Adrenal gland (tissue), 12 donors: ENCODE results near the gene PPP5C. TPM values are rescaled to one million over a fixed set of nuclear protein-coding genes. Genes with fewer than 3 reads are reported as not detected.

Experiments
- DNase-seq, 7 donors: peaks; one replicate each; pipeline ENCODE4 v3.0.0-alpha.2; 2019 to 2020
- H3K27ac ChIP-seq, 5 donors: fragments of 200-600 bp; sonication (generic) in 4 of 5; 1 replicate in 3 of 5; 2 replicates in 2 of 5; pipeline versions ENCODE4 v1.5.1 to v1.8.0; 2016 to 2020; ENCODE audit warnings: mild to moderate bottlenecking in 1 of 5
- H3K27me3 ChIP-seq: fragments of 200-600 bp; 2 replicates; pipeline ENCODE4 v1.8.0; 2021
- H3K36me3 ChIP-seq, 2 donors: fragments of 200-600 bp; replicated peaks in 1 of 2; 1 replicate in 1 of 2; 2 replicates in 1 of 2; pipeline versions ENCODE4 v1.5.1 to v1.8.0; 2018 to 2022
- H3K4me1 ChIP-seq, 2 donors: fragments of 200-600 bp; replicated peaks in 1 of 2; 1 replicate in 1 of 2; 2 replicates in 1 of 2; pipeline versions ENCODE4 v1.5.1 to v1.8.0; 2018 to 2021
- H3K4me3 ChIP-seq, 4 donors: fragments of 200-600 bp; sonication (generic) in 3 of 4; one replicate each; pipeline ENCODE4 v1.5.1; 2016 to 2018
- H3K9me3 ChIP-seq, 3 donors: fragments of 200-600 bp; sonication (generic) in 1 of 3; replicated peaks in 1 of 3; 1 replicate in 2 of 3; 2 replicates in 1 of 3; pipeline versions ENCODE4 v1.5.1 to v1.8.0; 2016 to 2021
- POLR2A ChIP-seq, 2 donors: fragments of 450-650 bp; IDR thresholded peaks; one replicate each; pipeline ENCODE4 v1.6.1; 2017; ENCODE audit warnings: antibody characterized with exemption in 2 of 2, mild to moderate bottlenecking in 2 of 2, moderate library complexity in 1 of 2
- WGBS, 4 donors: extraction: QIAGEN DNeasy Blood & Tissue Kit in 2 of 4; methylation state at CpG; one replicate each; pipeline versions ENCODE4 v1.1.5 to v1.1.7; 2013 to 2017; 5-methylcytosine and 5-hydroxymethylcytosine counted together
- intact Hi-C, 2 donors: fragments of 100-400 bp; cut with DNase I; formaldehyde crosslinking; loops; one replicate each; pipeline versions ENCODE4 v1.14.1 to v1.15.0; 2022 to 2023
- polyA plus RNA-seq, 3 donors: library from polyadenylated mRNA; stranded (reverse); fragments of 200-250 nt in 2 of 3; fragments of 350-450 nt in 1 of 3; fragmentation: Illumina TruSeq in 1 of 3; extraction: RNeasy Lipid Tissue Mini Kit (QIAGEN cat#74804) in 1 of 3; gene quantifications; one replicate each; pipeline ENCODE4 v1.2.3, GENCODE V29; 2013 to 2014
- total RNA-seq, 9 donors: library from RNA; depleted of rRNA in 4 of 9; stranded (reverse); fragments of >200 nt in 4 of 9; fragments of 120-200 nt in 1 of 9; fragmentation: NEBNext Ultra II Directional in 1 of 9; extraction: Animal tissue kit (Norgen Biotek cat#: 25700) in 1 of 9; gene quantifications; one replicate each; pipeline versions ENCODE4 v1.1.0 to v1.2.4, GENCODE V29; 2013 to 2023
- TF ChIP-seq, protein P1 (sequence below), 6 experiments: fragments of 450-650 bp in 4 of 6; fragments of 200-600 bp in 2 of 6; sonication (generic) in 1 of 6; IDR thresholded peaks; 1 replicate in 5 of 6; 2 replicates in 1 of 6; pipeline versions ENCODE4 v1.5.1 to v1.8.0; 2016 to 2021; ENCODE audit warnings: antibody characterized with exemption in 6 of 6, mild to moderate bottlenecking in 2 of 6, moderate library complexity in 1 of 6
- donor health status: healthy with polysubstance abuse.
- donor health status: Bipolar disorder and iron deficiency.
- donor health status: DM: yes; HTN: yes; CAD: no.
- donor health status: DM: no; HTN: no; CAD: no.
- donor health status: DM: no; HTN: no; CAD: no.
- donor health status: DM: yes; HTN: yes; CAD: no.

The PPP5C gene
- total and polyA plus RNA-seq, 12 donors = 42.3 to 135 (median 75.1) TPM

- no peaks in the 10 kb centered on the region for H3K9me3 ChIP-seq
- TF ChIP-seq, protein P1, sequence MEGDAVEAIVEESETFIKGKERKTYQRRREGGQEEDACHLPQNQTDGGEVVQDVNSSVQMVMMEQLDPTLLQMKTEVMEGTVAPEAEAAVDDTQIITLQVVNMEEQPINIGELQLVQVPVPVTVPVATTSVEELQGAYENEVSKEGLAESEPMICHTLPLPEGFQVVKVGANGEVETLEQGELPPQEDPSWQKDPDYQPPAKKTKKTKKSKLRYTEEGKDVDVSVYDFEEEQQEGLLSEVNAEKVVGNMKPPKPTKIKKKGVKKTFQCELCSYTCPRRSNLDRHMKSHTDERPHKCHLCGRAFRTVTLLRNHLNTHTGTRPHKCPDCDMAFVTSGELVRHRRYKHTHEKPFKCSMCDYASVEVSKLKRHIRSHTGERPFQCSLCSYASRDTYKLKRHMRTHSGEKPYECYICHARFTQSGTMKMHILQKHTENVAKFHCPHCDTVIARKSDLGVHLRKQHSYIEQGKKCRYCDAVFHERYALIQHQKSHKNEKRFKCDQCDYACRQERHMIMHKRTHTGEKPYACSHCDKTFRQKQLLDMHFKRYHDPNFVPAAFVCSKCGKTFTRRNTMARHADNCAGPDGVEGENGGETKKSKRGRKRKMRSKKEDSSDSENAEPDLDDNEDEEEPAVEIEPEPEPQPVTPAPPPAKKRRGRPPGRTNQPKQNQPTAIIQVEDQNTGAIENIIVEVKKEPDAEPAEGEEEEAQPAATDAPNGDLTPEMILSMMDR (IDR thresholded peaks at IDR 0.05) = no peak
- TF ChIP-seq POLR2A (IDR thresholded peaks at IDR 0.05) = no peak
- peaks cover 0 to 26% of the 10 kb centered on the region in 2 donors for H3K36me3 ChIP-seq
- intact Hi-C loops = no loop called here
- peaks cover 27 to 58% of the 10 kb centered on the region in 2 donors for H3K4me1 ChIP-seq
- WGBS, 4 donors = 92 to 95% (median 94%) methylated on average over 16 to 28 of the region's 28 CpGs
- DNase-seq = peak in 1 of 7 donors; percentile 24
- no peaks in the 10 kb centered on the region for H3K27me3 ChIP-seq
- peak overlapping the region in 1 of 5 donors; percentile 13 for H3K27ac ChIP-seq
- H3K4me3 ChIP-seq = no peak overlapping the region
Observed at GRCh38 chr19:46353730-46354528, 7.0 kb downstream of the PPP5C start.

GRCh38 chr19:46355234-46356148 is 8.6 kb downstream of the PPP5C start:
- intact Hi-C loops = no loop called here

DNA sequence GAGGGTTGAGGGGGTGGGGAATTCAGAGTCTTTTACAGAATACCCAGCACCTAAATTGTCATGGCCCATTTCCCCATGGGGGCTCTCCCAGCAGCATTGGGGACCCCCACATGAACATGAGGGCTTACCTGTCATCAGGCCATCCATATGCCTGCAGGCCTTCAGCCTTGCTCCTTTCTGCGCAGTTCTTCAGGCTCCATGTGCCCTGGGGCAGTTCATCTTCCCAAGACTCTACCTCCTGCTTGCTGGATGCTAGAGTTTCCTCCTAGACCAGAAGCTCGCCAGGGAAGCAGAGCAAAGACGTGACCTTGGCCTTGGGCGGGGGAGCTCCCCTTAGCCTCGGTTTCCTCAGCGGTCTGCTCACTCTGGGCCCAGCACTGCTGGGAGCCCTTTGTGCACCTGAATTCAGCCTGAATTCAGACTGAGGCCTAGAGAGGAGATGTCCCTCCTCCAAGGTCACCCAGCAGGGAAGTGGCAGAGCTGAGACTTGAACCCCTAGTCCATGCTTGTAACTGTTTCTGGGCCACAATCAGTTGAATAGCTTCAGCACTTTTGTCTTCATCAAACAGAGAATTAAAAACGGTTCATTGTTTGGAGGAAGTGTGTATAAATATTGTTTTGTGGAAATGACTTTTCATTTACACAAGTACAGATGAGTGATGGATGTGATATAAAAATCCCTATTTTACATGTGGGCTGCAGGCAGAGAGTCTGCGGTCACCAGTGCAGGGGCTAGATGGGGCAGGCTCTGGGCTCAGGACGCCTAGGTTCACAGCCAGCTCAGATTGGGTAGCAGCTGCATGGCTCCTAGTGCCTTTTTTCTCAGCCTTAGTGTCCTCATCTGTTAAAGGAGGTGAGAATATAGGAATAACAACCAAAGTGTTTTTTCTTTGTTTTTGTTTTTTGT is 9.5 kb downstream of the PPP5C start:
- peak overlapping the region in 2 of 5 donors; percentile 62 to 76 for H3K27ac ChIP-seq
- intact Hi-C loops = no loop called here
- peaks cover 0 to 26% of the 10 kb centered on the region in 2 donors for H3K36me3 ChIP-seq
- peak in 2 of 7 donors; percentile 10 to 21 for DNase-seq
- no peak for TF ChIP-seq POLR2A (IDR thresholded peaks at IDR 0.05)
- TF ChIP-seq, protein P1 (IDR thresholded peaks at IDR 0.05) = no peak
- no peaks in the 10 kb centered on the region for H3K27me3 ChIP-seq
- H3K9me3 ChIP-seq = no peaks in the 10 kb centered on the region
- H3K4me3 ChIP-seq = no peak overlapping the region
- 74 to 90% (median 76%) methylated on average over 4 to 9 of the region's 9 CpGs for WGBS, 4 donors
- peaks cover 7 to 34% of the 10 kb centered on the region in 2 donors for H3K4me1 ChIP-seq

More at GRCh38 chr19:46355234-46356148, 8.6 kb downstream of the PPP5C start:
- no peak for TF ChIP-seq POLR2A (IDR thresholded peaks at IDR 0.05)
- TF ChIP-seq, protein P1 (IDR thresholded peaks at IDR 0.05) = no peak
- WGBS, 4 donors = 63 to 82% (median 74%) methylated on average over 7 to 23 of the region's 23 CpGs
- peaks cover 16 to 43% of the 10 kb centered on the region in 2 donors for H3K4me1 ChIP-seq
- H3K4me3 ChIP-seq = no peak overlapping the region
- H3K27me3 ChIP-seq = no peaks in the 10 kb centered on the region
- H3K27ac ChIP-seq = peak overlapping the region in 2 of 5 donors; percentile 62 to 76
- DNase-seq = peak; percentile 36 to 78 (median 67)
- H3K36me3 ChIP-seq = peaks cover 0 to 26% of the 10 kb centered on the region in 2 donors
- no peaks in the 10 kb centered on the region for H3K9me3 ChIP-seq
